Esophagus squamous epithelium (tissue), 4 donors: ENCODE data around the gene PTPRN2.

ENCODE experiments used
- CTCF ChIP-seq, 6 experiments: fragments of 450-650 bp in 4 of 6; fragments of 200-600 bp in 2 of 6; sonication (generic) in 2 of 6; IDR thresholded peaks; one replicate each; pipeline ENCODE4 v1.5.1; 2016 to 2019; ENCODE audit warnings: antibody characterized with exemption in 6 of 6, mild to moderate bottlenecking in 4 of 6, moderate library complexity in 4 of 6
- POLR2A ChIP-seq, 4 donors: fragments of 450-650 bp; IDR thresholded peaks; one replicate each; pipeline ENCODE4 v1.6.1; 2017; ENCODE audit warnings: antibody characterized with exemption in 4 of 4, mild to moderate bottlenecking in 4 of 4, moderate library complexity in 3 of 4

DNA sequence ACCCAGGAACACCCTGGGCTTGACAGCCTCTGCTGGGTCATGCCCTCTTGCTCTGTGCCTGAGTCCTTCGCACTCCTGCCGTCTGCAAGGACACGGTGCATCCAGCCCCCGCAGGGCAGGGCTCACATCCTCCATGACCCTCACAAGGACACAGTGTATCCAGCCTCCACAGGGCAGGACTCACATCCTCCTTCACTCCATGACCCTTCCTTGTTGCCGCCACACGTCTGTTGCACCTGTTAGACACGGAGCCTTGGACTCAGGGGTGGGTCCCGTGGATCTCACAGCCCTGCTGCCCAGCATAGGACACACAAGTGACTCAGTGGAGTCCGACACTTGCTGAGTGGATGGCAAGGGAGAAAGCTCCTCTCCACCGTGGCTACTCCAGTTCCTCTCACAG, 750.1 kb downstream of the PTPRN2 start:
- TF ChIP-seq CTCF (IDR thresholded peaks at IDR 0.05) = no peak
- no peak for TF ChIP-seq POLR2A (IDR thresholded peaks at IDR 0.05)
